IMR-90 (cell line): ENCODE results near the gene TRAPPC12. TPM values are rescaled to one million over a fixed set of nuclear protein-coding genes. Genes with fewer than 3 reads are reported as not detected.

Experiments
- ATAC-seq: fragments of 200-7000 bp; cut with Tn5 transposase; 2 replicates; pipeline ENCODE4 v1.9.1; 2020; ENCODE audit warnings: low read depth, mild to moderate bottlenecking, moderate library complexity
- BruUV-seq: library from RNA; stranded (reverse); fragments of 400-500 nt; replicated peaks from 2 replicates; lab custom pipeline; 2021; lab: Mats Ljungman, UMichigan
- CTCF ChIA-PET: fragments of 300-600 bp; formaldehyde crosslinking; extraction: SDS; loops from one replicate; lab custom pipeline; 2021; ENCODE audit warnings: antibody characterized with exemption; lab: Yijun Ruan, JAX
- POLR2A ChIA-PET: fragments of 300-600 bp; sonication (Branson Sonifier 250); formaldehyde crosslinking; loops from one replicate; lab custom pipeline; 2022; ENCODE audit warnings: antibody characterized with exemption; ENCODE audit not compliant: unreplicated experiment; lab: Charles Lee
- DNase-seq: peaks from one replicate; pipeline ENCODE4 v3.0.0; 2013
- H2AFZ ChIP-seq: replicated peaks from 2 replicates; pipeline ENCODE3; 2013; ENCODE audit warnings: low read length, mild to moderate bottlenecking; ENCODE audit not compliant: poor library complexity
- H2AK5ac ChIP-seq: 2 replicates; pipeline ENCODE4 v1.6.1; 2013; ENCODE audit warnings: low read depth, low read length, inconsistent platforms
- H2AK9ac ChIP-seq: replicated peaks from 2 replicates; pipeline ENCODE3; 2013; ENCODE audit warnings: mild to moderate bottlenecking, low read depth, low read length, moderate library complexity; ENCODE audit not compliant: poor library complexity
- H2BK120ac ChIP-seq: 2 replicates; pipeline ENCODE4 v1.6.1; 2013; ENCODE audit warnings: low read depth, low read length, inconsistent platforms
- H2BK15ac ChIP-seq: 3 replicates; pipeline ENCODE4 v1.6.1; 2013; ENCODE audit warnings: low read depth, low read length, inconsistent platforms
- H2BK20ac ChIP-seq: 2 replicates; pipeline ENCODE4 v1.6.1; 2013; ENCODE audit warnings: low read depth, mild to moderate bottlenecking, inconsistent platforms, low read length, moderate library complexity
- H2BK5ac ChIP-seq: 2 replicates; pipeline ENCODE4 v1.6.1; 2013; ENCODE audit warnings: mild to moderate bottlenecking, low read depth, low read length, inconsistent platforms; ENCODE audit not compliant: poor library complexity, severe bottlenecking
- H3K14ac ChIP-seq: replicated peaks from 2 replicates; pipeline ENCODE4 v1.6.1; 2013; ENCODE audit warnings: low read depth, low read length, inconsistent platforms
- H3K18ac ChIP-seq: 2 replicates; pipeline ENCODE4 v1.6.1; 2013; ENCODE audit warnings: low read depth, low read length, control low read depth
- H3K23ac ChIP-seq: 2 replicates; pipeline ENCODE4 v1.6.1; 2013; ENCODE audit warnings: low read depth, low read length, inconsistent platforms
- H3K27ac ChIP-seq: 2 replicates; pipeline ENCODE4 v1.5.1; 2013; ENCODE audit warnings: mild to moderate bottlenecking, control low read depth, low read length; ENCODE audit not compliant: insufficient read depth
- H3K27me3 ChIP-seq: 2 replicates; pipeline ENCODE4 v1.6.1; 2013; ENCODE audit warnings: low read length; ENCODE audit not compliant: control insufficient read depth, insufficient read depth
- H3K36me3 ChIP-seq: 2 replicates; pipeline ENCODE4 v1.6.1; 2013; ENCODE audit warnings: low read length, mixed read lengths; ENCODE audit not compliant: control insufficient read depth, insufficient read depth
- H3K4ac ChIP-seq: 2 replicates; pipeline ENCODE4 v1.6.1; 2013; ENCODE audit warnings: low read depth, low read length, inconsistent platforms
- H3K4me1 ChIP-seq: 2 replicates; pipeline ENCODE4 v1.6.1; 2013; ENCODE audit warnings: low read length, mixed read lengths; ENCODE audit not compliant: control insufficient read depth, insufficient read depth
- H3K4me2 ChIP-seq: 2 replicates; pipeline ENCODE4 v1.6.1; 2013; ENCODE audit warnings: low read depth, mild to moderate bottlenecking, control low read depth, low read length, moderate library complexity
- H3K4me3 ChIP-seq: 2 replicates; pipeline ENCODE4 v1.5.1; 2013; ENCODE audit warnings: low read depth, mild to moderate bottlenecking, control low read depth, low read length, moderate library complexity; ENCODE audit not compliant: insufficient read depth
- H3K56ac ChIP-seq: 2 replicates; pipeline ENCODE4 v1.6.1; 2013; ENCODE audit warnings: low read length, inconsistent platforms; ENCODE audit not compliant: insufficient read depth; ENCODE audit errors: extremely low read depth
- H3K79me1 ChIP-seq, 2 experiments: 2 replicates each; pipeline ENCODE4 v1.6.1; 2013; ENCODE audit warnings: low read length in 2 of 2, inconsistent platforms in 1 of 2, low read depth in 1 of 2
- H3K9ac ChIP-seq: 2 replicates; pipeline ENCODE4 v1.6.1; 2013; ENCODE audit warnings: low read depth, low read length, control low read depth
- H3K9me1 ChIP-seq: 2 replicates; pipeline ENCODE4 v1.6.1; 2013; ENCODE audit warnings: low read length, inconsistent platforms; ENCODE audit not compliant: insufficient read depth
- H3K9me3 ChIP-seq: 2 replicates; pipeline ENCODE4 v1.6.1; 2013; ENCODE audit warnings: low read length; ENCODE audit not compliant: control insufficient read depth, insufficient read depth
- H4K20me1 ChIP-seq: 2 replicates; pipeline ENCODE4 v1.6.1; 2013; ENCODE audit warnings: low read length, inconsistent platforms; ENCODE audit not compliant: insufficient read depth
- H4K5ac ChIP-seq: 2 replicates; pipeline ENCODE4 v1.6.1; 2013; ENCODE audit warnings: mild to moderate bottlenecking, low read depth, low read length, control low read depth
- H4K8ac ChIP-seq, 2 experiments: 2 replicates each; pipeline ENCODE4 v1.6.1; 2013; ENCODE audit warnings: low read depth in 2 of 2, low read length in 2 of 2, control low read depth in 1 of 2, inconsistent platforms in 1 of 2
- H4K91ac ChIP-seq: 2 replicates; pipeline ENCODE4 v1.6.1; 2013; ENCODE audit warnings: low read depth, low read length, inconsistent platforms; ENCODE audit not compliant: insufficient read depth
- BHLHE40 ChIP-seq: fragments of 150-350 bp; IDR thresholded peaks from 2 replicates; pipeline ENCODE4 v1.6.1; 2016; ENCODE audit warnings: mild to moderate bottlenecking, low read depth, low read length
- CEBPB ChIP-seq: IDR thresholded peaks from 2 replicates; pipeline ENCODE4 v1.6.1; 2012; ENCODE audit warnings: low read depth, low read length, improper control_type of control experiment
- CHD1 ChIP-seq: IDR thresholded peaks from 2 replicates; pipeline ENCODE4 v1.6.1; 2012; ENCODE audit warnings: low read depth, low read length, improper control_type of control experiment
- CTCF ChIP-seq: conservative IDR thresholded peaks from 2 replicates; pipeline ENCODE4 v1.5.1; 2012; ENCODE audit warnings: mild to moderate bottlenecking, low read depth, low read length, improper control_type of control experiment
- RCOR1 ChIP-seq: IDR thresholded peaks from 2 replicates; pipeline ENCODE4 v1.6.1; 2012; ENCODE audit warnings: mild to moderate bottlenecking, low read length, improper control_type of control experiment; ENCODE audit not compliant: insufficient replicate concordance
- RFX5 ChIP-seq: IDR thresholded peaks from 2 replicates; pipeline ENCODE4 v1.8.0; 2012; ENCODE audit warnings: low read depth, mild to moderate bottlenecking, low read length, moderate library complexity
- SMC3 ChIP-seq: fragments of 150-350 bp; IDR thresholded peaks from 2 replicates; pipeline ENCODE4 v1.6.1; 2016; ENCODE audit warnings: low read depth, mild to moderate bottlenecking, antibody characterized with exemption, low read length, moderate library complexity
- whole genome bisulfite sequencing, 2 experiments: methylation state at CpG; one replicate each; pipeline versions ENCODE4 v1.1.5 to v1.1.7; 2013; ENCODE audit warnings: missing lambda C conversion rate in 2 of 2; ENCODE audit not compliant: insufficient read length in 1 of 2; ENCODE audit errors: extremely low coverage in 2 of 2; 5-methylcytosine and 5-hydroxymethylcytosine counted together
- dilution Hi-C: fragments of 300-500 bp; cut with HindIII; formaldehyde crosslinking; loops from one replicate; pipeline ENCODE4 v1.14.3; 2018; ENCODE audit warnings: low sequenced_read_pairs; ENCODE audit not compliant: unreplicated experiment
- in situ Hi-C: fragments of 300-500 bp; cut with MboI; formaldehyde crosslinking; loops from 3 replicates; pipeline ENCODE4 v1.14.3; 2019; ENCODE audit warnings: low sequenced_read_pairs, inconsistent platforms, mixed read lengths
- intact Hi-C: fragments of 100-400 bp; cut with micrococcal nuclease; formaldehyde crosslinking; loops from 2 replicates; pipeline ENCODE4 v1.10.0; 2022
- polyA plus RNA-seq, 3 experiments: library from polyadenylated mRNA; depleted of rRNA; stranded (reverse); fragments of >200 nt; gene quantifications; 2 replicates each; pipeline ENCODE4 v1.2.3, GENCODE V29; 2012; ENCODE audit warnings: low replicate concordance in 1 of 3
- total RNA-seq: library from RNA; depleted of rRNA; stranded (reverse); fragments of >200 nt; gene quantifications from 2 replicates; pipeline ENCODE4 v1.2.3, GENCODE V29; 2012

The TRAPPC12 gene
- total and polyA plus RNA-seq, 2 of the 4 experiments (the other 2 are of a cell fraction), result 25.8 to 69.9 TPM

DNA sequence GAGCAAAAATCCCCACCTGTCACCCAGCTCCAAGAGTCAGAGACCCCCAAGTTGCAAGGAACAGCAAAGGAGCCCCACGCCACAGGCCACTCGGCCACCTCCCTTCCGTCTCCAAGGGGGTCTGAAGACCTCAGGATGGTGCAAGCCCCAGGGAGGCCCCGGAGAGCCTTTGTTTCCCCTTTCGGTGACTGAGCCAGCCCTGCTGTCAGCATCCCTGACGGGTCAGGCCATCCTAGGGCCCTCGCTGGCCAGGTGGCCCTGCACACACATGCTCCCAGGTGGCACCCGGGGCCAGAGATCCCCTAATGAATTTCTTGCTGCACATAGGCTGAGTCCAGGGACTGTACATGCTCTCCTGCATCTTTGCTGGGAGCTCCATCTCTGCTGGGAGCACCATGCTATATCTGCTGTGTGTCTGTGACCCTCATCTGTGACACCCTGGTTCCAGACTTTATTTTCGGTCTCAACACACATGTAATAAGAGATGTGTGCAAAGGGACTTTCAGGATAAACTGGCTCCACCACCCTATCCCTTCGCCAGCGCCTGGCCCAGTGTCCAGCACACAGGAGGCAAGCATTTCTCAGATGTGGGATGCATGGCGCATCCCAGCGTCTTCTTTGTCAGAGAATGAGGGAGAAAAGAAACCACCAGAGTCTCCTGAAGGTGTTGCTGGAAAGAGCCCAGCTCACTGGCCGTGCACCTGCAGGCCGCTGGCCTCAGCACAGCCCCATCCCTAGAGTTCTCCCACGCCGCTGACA, 112.4 kb downstream of the TRAPPC12 start:
- peaks cover 7% of the 10 kb centered on the region; the same call in 1 of the 2 replicates for H3K36me3 ChIP-seq
- dilution Hi-C loops, result no loop called here
- H4K91ac ChIP-seq, result no peak overlapping the region
- H3K9ac ChIP-seq, result no peak overlapping the region
- no peak overlapping the region for H2BK5ac ChIP-seq
- H3K4me2 ChIP-seq, result no peak overlapping the region
- H2AK9ac ChIP-seq, result no peak overlapping the region
- no TSS peak for BruUV-seq
- H3K27me3 ChIP-seq, result no peaks in the 10 kb centered on the region
- peaks cover 6% of the 10 kb centered on the region; the same call in 1 of the 2 replicates for H3K4me1 ChIP-seq
- H2BK20ac ChIP-seq, result no peak overlapping the region
- H3K56ac ChIP-seq, result no peak overlapping the region
- no peaks in the 10 kb centered on the region for H4K20me1 ChIP-seq
- no peak overlapping the region for H2AFZ ChIP-seq
- no peaks in the 10 kb centered on the region for H3K9me3 ChIP-seq
- H3K14ac ChIP-seq, result no peak overlapping the region
- H2BK120ac ChIP-seq, result no peak overlapping the region
- intact Hi-C loops, result loop anchor here (2.0 kb wide), 1 partner anchor 67 kb away; the partner anchor contains the start of gene RNASEH1
- ATAC-seq (no peak), DNase-seq (no peak)
- no peak overlapping the region for H3K23ac ChIP-seq
- ChIA-PET CTCF (no interaction called here), POLR2A (no interaction called here)
- H3K4me3 ChIP-seq, result no peak overlapping the region
- TF ChIP-seq CTCF, result no peak
- no peak for TF ChIP-seq RFX5
- TF ChIP-seq SMC3, result no peak
- TF ChIP-seq CEBPB, result no peak
- TF ChIP-seq CHD1, result no peak
- no peak for TF ChIP-seq RCOR1
- no peak for TF ChIP-seq BHLHE40
- H3K79me1 ChIP-seq, result no peaks in the 10 kb centered on the region
- H3K18ac ChIP-seq, result no peak overlapping the region
- peaks cover 11% of the 10 kb centered on the region; the same call in 1 of the 2 replicates for H3K9me1 ChIP-seq
- H2AK5ac ChIP-seq, result no peak overlapping the region
- no peak overlapping the region for H3K27ac ChIP-seq
- H3K4ac ChIP-seq, result no peak overlapping the region
- no peak overlapping the region for H2BK15ac ChIP-seq
- H4K5ac ChIP-seq, result no peak overlapping the region
- WGBS, 2 experiments, result 96% methylated on average over 8 of the region's 17 CpGs; no CpG with 5 or more reads in 1 of the 2 experiments
- no peak overlapping the region for H4K8ac ChIP-seq
- in situ Hi-C loops, result no loop called here
